Neuronal stem cell (in vitro differentiated cells): ENCODE data around the gene ZIC2.
A peak's percentile ranks its signal among the peaks of the same experiment; 100 is the strongest.

Source experiments
- DNase-seq: peaks from one replicate; pipeline ENCODE4 v3.0.0-alpha.2; 2013; ENCODE audit warnings: low spot score
- H2AFZ ChIP-seq: one replicate; pipeline ENCODE4 v1.6.1; 2013; ENCODE audit warnings: mild to moderate bottlenecking, low read length, inconsistent platforms
- H2AK5ac ChIP-seq: 2 replicates; pipeline ENCODE4 v1.6.1; 2013; ENCODE audit warnings: low read depth, mild to moderate bottlenecking, inconsistent platforms, low read length, moderate library complexity, mixed read lengths
- H2BK120ac ChIP-seq: 2 replicates; pipeline ENCODE4 v1.6.1; 2013; ENCODE audit warnings: low read depth, mild to moderate bottlenecking, inconsistent platforms, low read length, moderate library complexity, mixed read lengths
- H2BK12ac ChIP-seq: one replicate; pipeline ENCODE4 v1.6.1; 2013; ENCODE audit warnings: low read length, inconsistent platforms
- H2BK15ac ChIP-seq: 2 replicates; pipeline ENCODE4 v1.6.1; 2013; ENCODE audit warnings: mild to moderate bottlenecking, low read length, inconsistent platforms, mixed read lengths
- H2BK5ac ChIP-seq: one replicate; pipeline ENCODE4 v1.6.1; 2013; ENCODE audit warnings: inconsistent platforms, mild to moderate bottlenecking, low read length, moderate library complexity
- H3K14ac ChIP-seq: one replicate; pipeline ENCODE4 v1.6.1; 2013; ENCODE audit warnings: low read length, inconsistent platforms
- H3K18ac ChIP-seq: 2 replicates; pipeline ENCODE4 v1.6.1; 2013; ENCODE audit warnings: low read length, inconsistent platforms
- H3K23ac ChIP-seq: 2 replicates; pipeline ENCODE4 v1.6.1; 2013; ENCODE audit warnings: low read depth, mild to moderate bottlenecking, mixed read lengths, low read length, inconsistent platforms; ENCODE audit not compliant: poor library complexity
- H3K27ac ChIP-seq: replicated peaks from 3 replicates; pipeline ENCODE4 v1.5.1; 2013; ENCODE audit warnings: low read length, inconsistent platforms
- H3K27me3 ChIP-seq, 3 experiments: 2 replicates each; pipeline ENCODE4 v1.6.1; 2013; ENCODE audit warnings: low read length in 3 of 3, mild to moderate bottlenecking in 2 of 3, inconsistent platforms in 1 of 3, low read depth in 1 of 3, mixed read lengths in 1 of 3, moderate library complexity in 1 of 3; ENCODE audit not compliant: control insufficient read depth in 3 of 3, insufficient read depth in 3 of 3
- H3K36me3 ChIP-seq, 2 donors: replicated peaks in 1 of 2; 2 replicates each; pipeline ENCODE4 v1.6.1; 2013; ENCODE audit warnings: low read length in 2 of 2; ENCODE audit not compliant: control insufficient read depth in 2 of 2, insufficient read depth in 2 of 2
- H3K4ac ChIP-seq: 2 replicates; pipeline ENCODE4 v1.6.1; 2013; ENCODE audit warnings: inconsistent platforms, mild to moderate bottlenecking, low read length, moderate library complexity
- H3K4me1 ChIP-seq, 2 donors: 1 replicate in 1 of 2; 2 replicates in 1 of 2; pipeline ENCODE4 v1.6.1; 2013; ENCODE audit warnings: low read length in 2 of 2, low read depth in 1 of 2; ENCODE audit not compliant: control insufficient read depth in 2 of 2, insufficient read depth in 1 of 2
- H3K4me2 ChIP-seq: one replicate; pipeline ENCODE4 v1.6.1; 2013; ENCODE audit warnings: mild to moderate bottlenecking, low read length, inconsistent platforms; ENCODE audit not compliant: insufficient read depth, poor library complexity, severe bottlenecking
- H3K4me3 ChIP-seq, 2 donors: 2 replicates each; pipeline ENCODE4 v1.5.1; 2013; ENCODE audit warnings: low read length in 2 of 2, mild to moderate bottlenecking in 2 of 2, inconsistent platforms in 1 of 2, moderate library complexity in 1 of 2
- H3K79me1 ChIP-seq: one replicate; pipeline ENCODE4 v1.6.1; 2013; ENCODE audit warnings: low read depth, mild to moderate bottlenecking, inconsistent platforms, low read length, moderate library complexity
- H3K9ac ChIP-seq: one replicate; pipeline ENCODE4 v1.6.1; 2013; ENCODE audit warnings: mild to moderate bottlenecking, low read depth, low read length, inconsistent platforms; ENCODE audit not compliant: poor library complexity
- H3K9me3 ChIP-seq, 2 donors: replicated peaks in 1 of 2; 2 replicates each; pipeline versions ENCODE3 to v1.6.1; 2013; ENCODE audit warnings: low read length in 2 of 2, mild to moderate bottlenecking in 2 of 2, inconsistent platforms in 1 of 2, low read depth in 1 of 2, mixed read lengths in 1 of 2, moderate library complexity in 1 of 2; ENCODE audit not compliant: control insufficient read depth in 2 of 2, insufficient read depth in 1 of 2
- H4K8ac ChIP-seq: one replicate; pipeline ENCODE4 v1.6.1; 2013; ENCODE audit warnings: low read depth, mild to moderate bottlenecking, inconsistent platforms, low read length, moderate library complexity
- H4K91ac ChIP-seq: one replicate; pipeline ENCODE4 v1.6.1; 2013; ENCODE audit warnings: low read length, low read depth, mild to moderate bottlenecking, inconsistent platforms; ENCODE audit not compliant: poor library complexity
- WGBS, 2 donors: extraction: QIAGEN DNeasy Blood & Tissue Kit; methylation state at CpG; one replicate each; pipeline ENCODE4 v1.1.7; 2013; ENCODE audit warnings: missing lambda C conversion rate in 2 of 2, mixed read lengths in 1 of 2; ENCODE audit not compliant: insufficient read length in 2 of 2, insufficient replicate concordance in 1 of 2; ENCODE audit errors: extremely low coverage in 2 of 2; 5-methylcytosine and 5-hydroxymethylcytosine counted together

ZIC2 gene

DNA sequence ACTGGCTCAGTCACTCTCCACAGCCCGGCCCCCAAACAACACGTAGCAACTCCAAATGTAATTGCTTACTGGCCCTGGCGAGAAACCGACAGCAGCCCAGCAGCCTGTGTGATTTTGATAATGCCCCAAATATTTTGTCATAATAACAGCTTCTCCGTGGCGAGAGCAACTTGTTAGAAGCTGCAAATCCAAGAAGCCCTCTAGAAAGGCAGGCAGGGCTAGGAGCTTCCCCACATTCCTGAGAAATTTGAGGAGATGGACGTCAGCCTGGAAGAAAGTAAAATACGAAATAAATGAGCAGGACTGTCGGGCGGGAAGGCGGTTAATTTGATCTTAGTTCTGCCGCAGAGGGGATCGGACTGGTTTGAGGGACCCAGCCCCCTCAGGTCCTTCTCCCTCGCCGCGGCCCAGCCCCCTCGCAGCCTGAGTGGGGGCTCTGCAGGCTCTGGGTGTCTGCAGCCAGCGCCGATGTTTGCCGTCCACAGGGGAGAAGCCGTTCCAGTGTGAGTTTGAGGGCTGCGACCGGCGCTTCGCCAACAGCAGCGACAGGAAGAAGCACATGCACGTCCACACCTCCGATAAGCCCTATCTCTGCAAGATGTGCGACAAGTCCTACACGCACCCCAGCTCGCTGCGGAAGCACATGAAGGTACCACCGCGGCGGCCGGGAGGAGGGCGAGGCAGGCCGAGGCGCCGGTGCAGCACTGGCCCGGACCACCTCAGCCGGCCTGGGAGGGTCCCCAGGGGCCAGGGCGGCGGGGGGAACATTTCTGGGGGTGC lies 3.1 kb downstream of the ZIC2 start:
- Histone ChIP-seq H3K9ac (peak overlapping the region; percentile 99), H3K14ac (peak overlapping the region; percentile 14), H2BK120ac (no peak overlapping the region), H4K91ac (no peak overlapping the region), H3K9me3 (no peaks in the 10 kb centered on the region), H3K4ac (no peak overlapping the region), H3K4me1 (peaks cover 17% of the 10 kb centered on the region in 2 donors), H2BK15ac (no peak overlapping the region), H4K8ac (no peak overlapping the region), H2AFZ (no peak overlapping the region), H3K36me3 (peaks cover 17 to 63% of the 10 kb centered on the region in 2 donors), H3K4me2 (peak overlapping the region; percentile 59), H2BK5ac (peak overlapping the region; percentile 94), H3K79me1 (peaks cover 2% of the 10 kb centered on the region), H3K27me3 (peaks cover 0 to 16% (median 3%) of the 10 kb centered on the region in 3 experiments), H3K23ac (peak overlapping the region; percentile 71), H2AK5ac (peak overlapping the region; percentile 33), H3K4me3 (peak overlapping the region; percentile 93 to 99), H3K27ac (peak overlapping the region; percentile 99), H3K18ac (peak overlapping the region; percentile 92), H2BK12ac (peak overlapping the region; percentile 33)
- WGBS, 2 donors: no CpG with 5 or more reads among the region's 44 CpGs
- no peak for DNase-seq

DNA sequence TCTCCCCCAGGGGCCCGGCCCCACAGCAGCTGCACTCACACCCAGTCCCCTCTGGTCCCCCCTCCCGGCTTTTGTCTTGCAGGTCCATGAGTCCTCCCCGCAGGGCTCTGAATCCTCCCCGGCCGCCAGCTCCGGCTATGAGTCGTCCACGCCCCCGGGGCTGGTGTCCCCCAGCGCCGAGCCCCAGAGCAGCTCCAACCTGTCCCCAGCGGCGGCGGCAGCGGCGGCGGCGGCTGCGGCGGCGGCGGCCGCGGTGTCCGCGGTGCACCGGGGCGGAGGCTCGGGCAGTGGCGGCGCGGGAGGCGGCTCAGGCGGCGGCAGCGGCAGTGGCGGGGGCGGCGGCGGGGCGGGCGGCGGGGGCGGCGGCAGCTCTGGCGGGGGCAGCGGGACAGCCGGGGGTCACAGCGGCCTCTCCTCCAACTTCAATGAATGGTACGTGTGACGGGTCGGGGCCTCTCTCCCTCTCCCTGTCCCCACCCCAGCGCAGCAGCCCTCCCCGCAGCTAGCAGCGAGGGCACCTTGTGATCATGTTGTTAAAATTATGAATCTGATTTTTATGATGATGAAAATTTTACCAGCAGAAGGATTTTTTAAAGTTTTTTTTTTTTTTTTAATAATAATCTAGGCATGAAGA lies 3.8 kb downstream of the ZIC2 start:
- peaks cover 17 to 68% of the 10 kb centered on the region in 2 donors for H3K36me3 ChIP-seq
- no peaks in the 10 kb centered on the region for H3K9me3 ChIP-seq
- peak overlapping the region; percentile 99 for H3K9ac ChIP-seq
- no peak overlapping the region for H2AFZ ChIP-seq
- H2AK5ac ChIP-seq: peak overlapping the region; percentile 33
- no peak overlapping the region for H2BK120ac ChIP-seq
- peak overlapping the region; percentile 33 for H2BK12ac ChIP-seq
- peak overlapping the region; percentile 92 for H3K18ac ChIP-seq
- H4K91ac ChIP-seq: no peak overlapping the region
- no peak overlapping the region for H4K8ac ChIP-seq
- no peak for DNase-seq
- H2BK15ac ChIP-seq: no peak overlapping the region
- peak overlapping the region; percentile 93 to 99 for H3K4me3 ChIP-seq
- peak overlapping the region; percentile 94 for H2BK5ac ChIP-seq
- peak overlapping the region; percentile 59 for H3K4me2 ChIP-seq
- peak overlapping the region; percentile 71 for H3K23ac ChIP-seq
- WGBS, 2 donors: no CpG with 5 or more reads among the region's 55 CpGs
- peaks cover 0 to 23% (median 5%) of the 10 kb centered on the region in 3 experiments for H3K27me3 ChIP-seq
- H3K14ac ChIP-seq: peak overlapping the region; percentile 14
- H3K4ac ChIP-seq: no peak overlapping the region
- H3K79me1 ChIP-seq: peaks cover 2% of the 10 kb centered on the region
- peaks cover 17% of the 10 kb centered on the region in 2 donors for H3K4me1 ChIP-seq
- H3K27ac ChIP-seq: peak overlapping the region; percentile 99

DNA sequence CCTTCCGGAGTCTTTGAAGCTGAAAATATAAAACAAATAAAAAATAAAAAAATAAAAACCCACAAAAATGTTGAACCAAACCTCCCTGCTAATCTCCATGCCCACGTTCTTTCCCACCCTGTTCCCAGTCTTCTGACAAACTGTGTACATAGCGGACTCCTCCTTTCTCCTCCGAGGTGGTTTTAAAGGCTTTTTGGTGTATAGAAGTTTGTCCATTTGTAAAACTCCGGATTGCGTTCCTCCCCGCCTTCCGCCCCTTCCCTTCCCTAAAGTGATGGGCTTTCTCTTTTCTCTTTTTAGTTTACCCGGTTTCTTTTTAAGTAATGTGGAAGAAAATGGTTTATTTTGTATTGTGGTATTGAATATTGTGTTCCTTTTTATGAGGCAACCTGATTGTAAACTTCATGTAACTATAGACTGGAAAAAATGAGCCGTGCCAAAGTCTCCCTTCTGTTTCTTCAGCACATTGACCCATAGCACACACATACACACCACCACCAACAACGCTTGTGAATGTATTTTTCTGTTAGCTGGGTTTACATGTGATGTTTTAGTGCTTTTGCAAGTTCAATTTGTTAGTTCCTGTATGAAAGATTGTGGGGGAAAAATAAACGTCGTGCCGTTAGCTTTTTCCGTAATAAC lies 4.4 kb downstream of the ZIC2 start:
- Histone ChIP-seq H4K8ac (no peak overlapping the region), H3K27me3 (peaks cover 0 to 29% (median 11%) of the 10 kb centered on the region in 3 experiments), H4K91ac (no peak overlapping the region), H2AFZ (no peak overlapping the region), H3K23ac (no peak overlapping the region), H3K4me2 (peak overlapping the region; percentile 65), H3K36me3 (peaks cover 17 to 68% of the 10 kb centered on the region in 2 donors), H2BK5ac (no peak overlapping the region), H3K4me1 (peaks cover 17 to 23% of the 10 kb centered on the region in 2 donors), H2AK5ac (no peak overlapping the region), H3K79me1 (peaks cover 6% of the 10 kb centered on the region), H3K27ac (peak overlapping the region; percentile 7), H2BK120ac (no peak overlapping the region), H2BK12ac (no peak overlapping the region), H3K18ac (no peak overlapping the region), H3K14ac (no peak overlapping the region), H2BK15ac (no peak overlapping the region), H3K4ac (no peak overlapping the region), H3K4me3 (peak overlapping the region; percentile 73 to 99), H3K9ac (no peak overlapping the region), H3K9me3 (peaks cover 0 to 3% of the 10 kb centered on the region in 2 donors)
- no CpG with 5 or more reads among the region's 15 CpGs for WGBS, 2 donors
- no peak for DNase-seq
